ENCODE measurements around the gene C13orf42.

The C13orf42 gene

GRCh38 chr13:51120873-51121272, 9.8 kb upstream of the C13orf42 start:
- peak; percentile 3 for DNase-seq (ENCODE audit: low spot score)

GRCh38 chr13:51118809-51119431, 7.8 kb upstream of the C13orf42 start:
- no peak for DNase-seq (ENCODE audit: low spot score)

DNA sequence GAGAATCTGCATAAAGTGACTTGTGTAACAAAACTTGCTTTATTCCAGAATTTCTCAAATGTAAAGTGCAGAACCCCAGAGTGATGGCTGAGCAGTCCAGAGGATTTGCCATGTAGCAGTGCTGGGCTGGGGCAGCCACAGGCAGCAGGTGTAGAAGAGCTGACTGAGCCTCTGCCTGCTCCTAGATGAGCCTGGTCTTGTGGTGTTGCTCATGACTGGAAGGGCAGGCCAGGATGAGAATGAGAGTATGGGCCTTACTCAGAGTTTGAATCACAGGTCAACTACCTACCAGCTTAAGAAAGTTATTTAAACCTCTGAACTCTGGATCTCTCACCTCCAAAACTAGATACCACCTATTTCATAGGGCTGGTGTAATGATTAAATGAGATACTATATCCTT, 2.9 kb upstream of the C13orf42 start:
- no peak for DNase-seq (ENCODE audit: low spot score)

DNA sequence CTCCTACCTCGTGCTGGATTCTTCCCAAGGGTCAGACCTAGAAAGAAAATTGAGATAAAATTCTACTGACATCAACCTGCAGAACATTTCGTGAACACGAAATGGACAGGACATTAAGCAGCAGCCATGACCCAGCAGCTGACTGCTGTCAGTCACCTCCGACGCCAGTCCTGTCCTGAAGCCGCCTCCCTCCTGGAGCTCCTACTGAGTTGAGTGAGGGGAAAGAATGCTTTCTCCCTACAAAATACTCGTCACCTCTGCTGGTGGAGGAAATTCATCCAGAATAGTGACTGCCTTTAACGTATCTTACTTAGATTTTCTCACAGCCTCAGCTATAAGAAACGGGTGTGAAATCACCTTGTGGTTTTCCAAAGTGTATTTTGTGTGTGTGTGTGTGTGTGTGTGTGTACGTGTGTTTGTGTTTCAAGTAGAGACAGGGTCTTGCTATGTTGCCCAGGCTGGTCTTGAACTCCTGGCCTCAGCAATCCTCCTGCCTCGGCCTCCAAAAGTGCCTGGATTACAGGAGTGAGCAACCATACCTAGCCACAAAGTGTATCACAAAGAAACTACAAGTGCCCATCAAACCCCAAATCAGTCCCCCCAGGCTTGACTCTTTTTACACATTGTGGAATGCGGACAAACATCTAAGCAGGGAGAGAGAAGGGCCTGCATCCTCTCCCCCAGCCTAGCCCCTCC, 2.3 kb upstream of the C13orf42 start:
- no peak for DNase-seq (ENCODE audit: low spot score)

DNA sequence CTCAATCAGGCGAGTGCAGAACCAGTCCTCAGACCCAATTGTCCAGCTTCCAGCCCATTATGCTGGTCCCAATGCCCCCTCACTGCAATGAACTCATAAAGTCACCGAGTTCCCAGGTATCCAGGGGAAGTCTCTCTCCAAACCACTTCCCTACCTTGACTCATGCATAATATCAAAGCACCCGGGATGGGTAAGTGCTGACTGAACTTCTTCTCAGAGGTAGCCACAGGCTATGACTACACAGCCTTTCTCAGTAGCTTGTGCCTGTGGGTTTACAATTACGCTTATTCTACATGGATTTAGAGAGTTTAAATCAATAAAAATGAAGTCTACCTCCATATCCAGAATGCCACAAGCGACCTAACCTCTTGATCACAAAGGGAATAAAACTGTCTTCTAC, 1.7 kb upstream of the C13orf42 start:
- no peak for DNase-seq (ENCODE audit: low spot score)

- DNase-seq (ENCODE audit: low spot score), result no peak
Observed at GRCh38 chr13:51111997-51112396, 923 bp upstream of the C13orf42 start.

- DNase-seq (ENCODE audit: low spot score), result no peak
Observed at GRCh38 chr13:51107996-51108395, 3.1 kb downstream of the C13orf42 start.

DNA sequence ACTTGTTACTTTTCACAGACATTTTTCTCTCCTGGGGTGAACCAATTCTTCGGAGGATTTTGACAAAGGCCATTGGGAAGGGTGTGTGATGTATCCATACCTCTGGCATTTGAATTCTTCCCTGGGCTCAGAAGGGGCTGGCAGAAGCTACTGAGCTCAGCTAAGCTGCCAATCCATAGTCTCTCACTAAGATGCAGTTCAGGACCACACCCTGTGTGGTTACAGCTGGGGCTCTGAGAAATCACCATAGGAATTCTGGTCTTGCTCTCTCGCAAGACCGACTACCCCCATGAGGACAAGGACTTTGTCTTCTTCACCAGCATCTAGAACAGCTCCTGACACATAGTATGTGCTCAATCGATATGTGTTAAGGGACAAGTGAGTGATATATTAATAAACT, 6.0 kb downstream of the C13orf42 start:
- DNase-seq (ENCODE audit: low spot score), result no peak

GRCh38 chr13:51101636-51102235, 9.3 kb downstream of the C13orf42 start:
- DNase-seq (ENCODE audit: low spot score), result no peak

DNA sequence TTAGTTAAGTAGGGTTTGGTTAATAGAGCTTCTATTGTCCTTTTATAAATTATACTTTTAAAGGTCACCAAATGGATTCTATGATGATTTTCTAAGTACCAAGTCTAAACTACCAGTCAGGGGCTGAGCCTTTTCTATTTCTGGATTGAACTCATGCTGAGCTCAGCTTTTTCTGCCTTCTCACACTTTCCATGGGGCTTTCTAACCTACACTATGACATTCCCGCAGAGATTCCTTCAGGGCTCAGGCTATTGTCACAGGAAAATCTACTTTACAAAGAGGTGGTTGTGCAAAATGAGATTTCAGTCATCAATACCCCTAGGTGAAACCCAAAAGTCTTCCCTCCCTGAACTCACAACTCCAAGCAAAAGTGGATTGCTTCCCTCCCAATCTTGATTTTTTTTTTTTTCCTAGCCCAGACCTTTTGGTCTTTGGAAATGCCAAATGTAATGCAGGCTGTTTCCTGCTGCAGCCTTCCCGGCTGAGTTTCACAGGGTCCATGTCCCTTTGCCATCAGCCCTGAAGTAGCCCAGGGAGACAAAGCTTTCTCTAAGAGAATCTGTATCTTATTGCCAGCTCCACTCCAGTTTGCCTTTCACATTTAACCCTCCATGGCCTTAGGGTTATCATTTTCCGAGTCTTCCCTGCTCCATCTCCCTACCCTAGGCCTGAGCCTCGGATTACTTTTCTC, 13.6 kb downstream of the C13orf42 start:
- no peak for DNase-seq (ENCODE audit: low spot score)

- DNase-seq (ENCODE audit: low spot score), result no peak
Observed at GRCh38 chr13:51096131-51096530, 14.9 kb downstream of the C13orf42 start.

DNA sequence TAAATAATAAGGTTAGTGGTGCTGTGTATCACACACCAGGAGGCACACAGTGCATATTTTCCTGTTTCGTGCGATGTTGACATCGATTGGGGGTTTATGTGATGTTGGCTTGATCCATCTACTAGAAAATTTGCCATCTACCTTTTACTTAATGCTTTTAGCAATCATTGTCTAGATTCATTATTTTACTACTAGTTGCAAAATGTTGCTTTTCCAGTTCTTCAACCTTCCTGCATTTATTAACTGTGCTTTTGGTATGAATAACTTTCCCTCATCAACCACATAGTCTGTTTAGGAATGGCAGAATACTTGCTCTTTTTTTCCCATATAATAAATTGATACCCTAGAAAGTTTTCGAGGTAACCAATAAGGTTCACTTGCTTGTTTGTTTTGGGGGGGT, 17.5 kb downstream of the C13orf42 start:
- DNase-seq (ENCODE audit: low spot score), result no peak

- no peak for DNase-seq (ENCODE audit: low spot score)
Observed at GRCh38 chr13:51091839-51092238, 19.2 kb downstream of the C13orf42 start.

DNA sequence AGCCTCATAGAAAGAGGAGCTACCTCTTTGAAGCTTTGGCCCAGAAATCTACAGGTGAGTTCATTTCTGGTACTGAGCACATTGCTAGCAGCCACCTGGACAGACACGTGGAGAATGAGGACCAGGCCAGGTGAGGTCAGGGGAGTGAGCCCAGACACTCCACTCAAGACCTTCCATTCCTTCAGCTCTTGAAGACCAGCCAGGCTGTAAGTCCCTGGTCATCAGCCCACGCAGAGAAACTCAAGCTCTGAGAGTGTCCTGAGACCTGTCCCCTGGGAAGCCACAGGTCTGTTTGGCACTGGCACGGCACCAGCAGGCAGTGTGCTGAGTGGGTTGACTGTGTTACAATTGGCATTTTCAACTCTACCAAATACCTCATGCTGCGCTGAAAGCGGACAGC, 27.4 kb downstream of the C13orf42 start:
- DNase-seq (ENCODE audit: low spot score), result no peak

- peak; percentile 27 for DNase-seq (ENCODE audit: low spot score)
Observed at GRCh38 chr13:51080478-51081065, 30.5 kb downstream of the C13orf42 start.

GRCh38 chr13:51071493-51071892, 39.6 kb downstream of the C13orf42 start:
- DNase-seq (ENCODE audit: low spot score), result no peak

DNA sequence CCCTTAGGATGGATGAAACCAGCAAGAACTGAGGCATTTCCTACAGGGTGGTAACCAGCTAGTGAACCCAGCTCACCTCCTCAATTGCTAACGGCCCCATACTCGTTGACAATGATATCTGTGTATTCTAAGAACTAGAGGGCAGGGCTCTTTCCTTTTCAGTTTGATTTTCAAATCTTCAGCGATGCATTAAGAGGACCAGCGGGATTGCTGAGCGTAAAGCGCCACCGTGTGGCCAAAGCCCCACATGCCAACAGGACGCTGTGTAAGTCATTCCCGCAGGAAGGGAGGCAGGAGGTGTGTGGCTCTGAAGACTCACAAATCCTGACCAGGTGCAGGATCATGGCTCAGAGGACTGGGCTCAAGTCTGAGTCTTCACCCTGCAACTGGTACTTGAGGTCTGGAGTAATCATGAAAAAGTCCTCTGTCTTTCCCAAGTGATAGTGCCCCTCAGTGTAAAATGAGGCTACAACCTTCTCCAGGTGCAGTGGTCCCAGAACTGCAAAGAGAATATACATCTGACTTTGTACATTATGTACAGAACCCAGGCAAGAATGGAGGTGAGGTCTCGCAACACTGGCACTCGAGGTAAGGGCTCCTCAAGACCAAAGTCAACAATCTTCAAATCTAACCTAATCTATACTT, 40.9 kb downstream of the C13orf42 start:
- peak; percentile 73 for DNase-seq (ENCODE audit: low spot score)

GRCh38 chr13:51068501-51068900, 42.6 kb downstream of the C13orf42 start:
- no peak for DNase-seq (ENCODE audit: low spot score)

- no peak for DNase-seq (ENCODE audit: low spot score)
Observed at GRCh38 chr13:51067706-51068105, 43.4 kb downstream of the C13orf42 start.

DNA sequence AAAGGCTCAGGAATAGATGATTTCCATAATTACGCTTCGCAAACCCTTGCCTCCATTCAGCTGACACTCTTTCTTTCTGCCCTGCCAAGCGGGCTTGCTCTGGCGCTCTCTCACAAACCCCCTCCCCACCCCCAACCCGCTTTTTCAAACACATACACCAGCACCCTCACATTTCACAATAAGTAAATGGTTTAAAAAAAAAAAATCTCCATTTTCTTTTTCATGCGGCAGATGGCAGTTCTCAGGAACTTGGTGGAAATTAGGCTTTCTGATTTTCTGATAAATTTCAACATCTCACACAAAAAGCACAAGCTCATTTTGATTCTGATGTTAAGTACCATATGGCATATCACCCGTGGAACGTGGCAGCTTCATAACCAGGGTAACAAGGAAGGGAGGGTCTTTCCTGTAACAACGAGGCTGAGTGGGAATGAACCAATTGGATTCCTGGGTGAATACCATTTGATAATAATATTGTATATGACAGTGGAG, 43.8 kb downstream of the C13orf42 start:
- DNase-seq (ENCODE audit: low spot score), result no peak

- DNase-seq (ENCODE audit: low spot score), result no peak
Observed at GRCh38 chr13:51066091-51066831, 44.8 kb downstream of the C13orf42 start.

All from LoVo (cell line).